Measurements from ENCODE around the gene RETNLB. TPM values are rescaled to one million over a fixed set of nuclear protein-coding genes. Genes with fewer than 3 reads are reported as not detected.

The RETNLB gene
- total RNA-seq, 2 experiments from 2014 or later: not detected

GRCh38 chr3:108780235-108780634 is 23.0 kb upstream of the RETNLB start:
- Mint-ChIP-seq H3K4me3 (no peak overlapping the region), H3K27ac (peak overlapping the region; percentile 50)
- POLR2A ChIA-PET: no interaction called here

GRCh38 chr3:108779496-108779895 is 22.3 kb upstream of the RETNLB start:
- no peak for DNase-seq
- POLR2A ChIA-PET: no interaction called here
- ATAC-seq: no peak
- H3K4me3 Mint-ChIP-seq: no peak overlapping the region
- no peaks in the 10 kb centered on the region for H3K27me3 Mint-ChIP-seq
- CTCF ChIA-PET: interaction anchor here (1.2 kb wide), 1 partner anchor 135 kb away, joined by 6 read pairs; no protein-coding TSS in a partner anchor
- peak overlapping the region; percentile 30 for H3K27ac Mint-ChIP-seq
- intact Hi-C loops (cut with micrococcal nuclease): no loop called here
- peaks cover 39% of the 10 kb centered on the region for H3K4me1 Mint-ChIP-seq (ENCODE audit: low read depth)
- peaks cover 8% of the 10 kb centered on the region for H3K36me3 Mint-ChIP-seq (ENCODE audit: low read depth)
- TF ChIP-seq CTCF (IDR thresholded peaks at IDR 0.05): no peak
- H3K9me3 Mint-ChIP-seq: peaks cover 3% of the 10 kb centered on the region

More at GRCh38 chr3:108780235-108780634, 23.0 kb upstream of the RETNLB start:
- peak; percentile 75 for DNase-seq
- Mint-ChIP-seq H3K4me1 (ENCODE audit: low read depth) (peaks cover 39% of the 10 kb centered on the region), H3K36me3 (ENCODE audit: low read depth) (peaks cover 8% of the 10 kb centered on the region), H3K9me3 (peaks cover 3% of the 10 kb centered on the region), H3K27me3 (no peaks in the 10 kb centered on the region)
- peak; percentile 84 for ATAC-seq
- CTCF ChIA-PET: interaction anchor here (1.2 kb wide), 1 partner anchor 135 kb away, joined by 6 read pairs; no protein-coding TSS in a partner anchor
- intact Hi-C loops (cut with micrococcal nuclease): no loop called here
- TF ChIP-seq CTCF (IDR thresholded peaks at IDR 0.05): no peak

- ATAC-seq (no peak), DNase-seq (no peak)
- peaks cover 8% of the 10 kb centered on the region for H3K36me3 Mint-ChIP-seq (ENCODE audit: low read depth)
- no peaks in the 10 kb centered on the region for H3K27me3 Mint-ChIP-seq
- intact Hi-C loops (cut with micrococcal nuclease): no loop called here
- H3K9me3 Mint-ChIP-seq: peaks cover 4% of the 10 kb centered on the region
- ChIA-PET POLR2A (no interaction called here), CTCF (no interaction called here)
- H3K27ac Mint-ChIP-seq: no peak overlapping the region
- H3K4me3 Mint-ChIP-seq: no peak overlapping the region
- TF ChIP-seq CTCF (IDR thresholded peaks at IDR 0.05): no peak
- H3K4me1 Mint-ChIP-seq (ENCODE audit: low read depth): peaks cover 36% of the 10 kb centered on the region
Observed at GRCh38 chr3:108775649-108776048, 18.4 kb upstream of the RETNLB start.

- no peaks in the 10 kb centered on the region for H3K4me1 Mint-ChIP-seq (ENCODE audit: low read depth)
- no peak overlapping the region for H3K4me3 Mint-ChIP-seq
- ChIA-PET POLR2A (no interaction called here), CTCF (no interaction called here)
- no peak for TF ChIP-seq CTCF (IDR thresholded peaks at IDR 0.05)
- DNase-seq: no peak
- intact Hi-C loops (cut with micrococcal nuclease): no loop called here
- peaks cover 3% of the 10 kb centered on the region for H3K9me3 Mint-ChIP-seq
- no peak overlapping the region for H3K27ac Mint-ChIP-seq
- H3K36me3 Mint-ChIP-seq (ENCODE audit: low read depth): no peaks in the 10 kb centered on the region
- no peak for ATAC-seq
- H3K27me3 Mint-ChIP-seq: no peaks in the 10 kb centered on the region
Observed at GRCh38 chr3:108767253-108767652, 10.0 kb upstream of the RETNLB start.

- no peak for TF ChIP-seq CTCF (IDR thresholded peaks at IDR 0.05)
- no peak overlapping the region for H3K27ac Mint-ChIP-seq
- no peaks in the 10 kb centered on the region for H3K27me3 Mint-ChIP-seq
- intact Hi-C loops (cut with micrococcal nuclease): no loop called here
- DNase-seq (no peak), ATAC-seq (no peak)
- peaks cover 1% of the 10 kb centered on the region for H3K9me3 Mint-ChIP-seq
- no peak overlapping the region for H3K4me3 Mint-ChIP-seq
- POLR2A ChIA-PET: no interaction called here
- no peaks in the 10 kb centered on the region for H3K36me3 Mint-ChIP-seq (ENCODE audit: low read depth)
- CTCF ChIA-PET: interaction anchor here (1.0 kb wide), 1 partner anchor 9 kb away, joined by 3 read pairs; no protein-coding TSS in a partner anchor
- peaks cover 10% of the 10 kb centered on the region for H3K4me1 Mint-ChIP-seq (ENCODE audit: low read depth)
Observed at GRCh38 chr3:108755686-108756085, 1.5 kb downstream of the RETNLB start.
